AG09309 (cell line): Measurements from ENCODE around the gene ZFP57.

Experiments
- DNase-seq: peaks from one replicate; pipeline ENCODE4 v3.0.0-alpha.2; 2010; ENCODE audit warnings: low read depth
- H3K4me3 ChIP-seq: 2 replicates; pipeline ENCODE4 v1.5.1; 2011; ENCODE audit warnings: mild to moderate bottlenecking, low read depth, low read length, moderate library complexity; ENCODE audit not compliant: control insufficient read depth
- TF ChIP-seq, protein P1 (sequence below): IDR thresholded peaks from 2 replicates; pipeline ENCODE4 v1.5.1; 2011; ENCODE audit warnings: mild to moderate bottlenecking, low read depth, low read length, inconsistent platforms; ENCODE audit not compliant: insufficient read depth, control insufficient read depth; ENCODE audit errors: missing control alignments

ZFP57 gene

DNA sequence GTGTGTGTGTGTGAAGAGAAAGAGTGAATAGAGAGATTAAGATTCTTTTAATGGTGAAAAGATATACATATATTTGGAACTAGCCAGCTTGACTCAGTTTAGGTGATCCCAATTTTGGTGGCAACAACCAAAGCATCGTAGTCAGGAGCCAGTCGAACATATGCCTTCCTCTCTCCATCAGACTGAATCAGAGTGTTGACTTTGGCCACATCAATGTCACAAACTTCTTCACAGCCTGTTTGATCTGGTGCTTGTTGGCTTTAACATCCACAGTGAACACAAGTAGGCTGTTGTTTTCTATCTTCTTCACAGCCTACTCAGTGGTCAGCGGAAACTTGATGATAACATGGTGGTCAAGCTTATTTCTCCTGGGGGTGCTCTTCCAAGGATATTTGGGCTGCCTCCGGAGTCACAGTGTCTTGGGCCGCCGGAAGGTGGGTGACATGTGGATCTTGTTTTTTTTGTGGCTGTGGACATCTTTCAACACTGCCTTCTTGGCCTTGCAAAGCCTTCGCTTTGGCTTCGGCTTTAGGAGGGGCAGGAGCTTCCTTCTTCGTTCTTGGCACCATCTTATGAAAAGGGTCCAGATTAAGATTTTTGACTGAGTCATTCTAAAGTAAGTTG is 45.7 kb upstream of the ZFP57 start:
- DNase-seq = no peak
- TF ChIP-seq, protein P1, sequence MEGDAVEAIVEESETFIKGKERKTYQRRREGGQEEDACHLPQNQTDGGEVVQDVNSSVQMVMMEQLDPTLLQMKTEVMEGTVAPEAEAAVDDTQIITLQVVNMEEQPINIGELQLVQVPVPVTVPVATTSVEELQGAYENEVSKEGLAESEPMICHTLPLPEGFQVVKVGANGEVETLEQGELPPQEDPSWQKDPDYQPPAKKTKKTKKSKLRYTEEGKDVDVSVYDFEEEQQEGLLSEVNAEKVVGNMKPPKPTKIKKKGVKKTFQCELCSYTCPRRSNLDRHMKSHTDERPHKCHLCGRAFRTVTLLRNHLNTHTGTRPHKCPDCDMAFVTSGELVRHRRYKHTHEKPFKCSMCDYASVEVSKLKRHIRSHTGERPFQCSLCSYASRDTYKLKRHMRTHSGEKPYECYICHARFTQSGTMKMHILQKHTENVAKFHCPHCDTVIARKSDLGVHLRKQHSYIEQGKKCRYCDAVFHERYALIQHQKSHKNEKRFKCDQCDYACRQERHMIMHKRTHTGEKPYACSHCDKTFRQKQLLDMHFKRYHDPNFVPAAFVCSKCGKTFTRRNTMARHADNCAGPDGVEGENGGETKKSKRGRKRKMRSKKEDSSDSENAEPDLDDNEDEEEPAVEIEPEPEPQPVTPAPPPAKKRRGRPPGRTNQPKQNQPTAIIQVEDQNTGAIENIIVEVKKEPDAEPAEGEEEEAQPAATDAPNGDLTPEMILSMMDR = no peak

DNA sequence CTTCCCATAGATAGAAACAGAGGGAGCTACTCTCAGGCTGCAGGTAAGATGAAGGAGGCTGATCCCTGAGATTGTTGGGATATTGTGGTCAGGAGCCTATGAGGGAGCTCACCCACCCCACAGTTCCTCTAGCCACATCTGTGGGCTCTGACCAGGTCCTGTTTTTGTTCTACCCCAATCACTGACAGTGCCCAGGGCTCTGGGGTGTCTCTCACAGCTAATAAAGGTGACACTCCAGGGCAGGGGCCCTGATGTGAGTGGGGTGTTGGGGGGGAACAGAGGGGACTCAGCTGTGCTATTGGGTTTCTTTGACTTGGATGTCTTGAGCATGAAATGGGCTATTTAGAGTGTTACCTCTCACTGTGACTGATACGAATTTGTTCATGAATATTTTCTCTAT is 45.0 kb upstream of the ZFP57 start:
- no peak overlapping the region for H3K4me3 ChIP-seq
- no peak for DNase-seq
- TF ChIP-seq, protein P1 = no peak

More for the DNA sequence above, 45.7 kb upstream of the ZFP57 start:
- no peak overlapping the region for H3K4me3 ChIP-seq

DNA sequence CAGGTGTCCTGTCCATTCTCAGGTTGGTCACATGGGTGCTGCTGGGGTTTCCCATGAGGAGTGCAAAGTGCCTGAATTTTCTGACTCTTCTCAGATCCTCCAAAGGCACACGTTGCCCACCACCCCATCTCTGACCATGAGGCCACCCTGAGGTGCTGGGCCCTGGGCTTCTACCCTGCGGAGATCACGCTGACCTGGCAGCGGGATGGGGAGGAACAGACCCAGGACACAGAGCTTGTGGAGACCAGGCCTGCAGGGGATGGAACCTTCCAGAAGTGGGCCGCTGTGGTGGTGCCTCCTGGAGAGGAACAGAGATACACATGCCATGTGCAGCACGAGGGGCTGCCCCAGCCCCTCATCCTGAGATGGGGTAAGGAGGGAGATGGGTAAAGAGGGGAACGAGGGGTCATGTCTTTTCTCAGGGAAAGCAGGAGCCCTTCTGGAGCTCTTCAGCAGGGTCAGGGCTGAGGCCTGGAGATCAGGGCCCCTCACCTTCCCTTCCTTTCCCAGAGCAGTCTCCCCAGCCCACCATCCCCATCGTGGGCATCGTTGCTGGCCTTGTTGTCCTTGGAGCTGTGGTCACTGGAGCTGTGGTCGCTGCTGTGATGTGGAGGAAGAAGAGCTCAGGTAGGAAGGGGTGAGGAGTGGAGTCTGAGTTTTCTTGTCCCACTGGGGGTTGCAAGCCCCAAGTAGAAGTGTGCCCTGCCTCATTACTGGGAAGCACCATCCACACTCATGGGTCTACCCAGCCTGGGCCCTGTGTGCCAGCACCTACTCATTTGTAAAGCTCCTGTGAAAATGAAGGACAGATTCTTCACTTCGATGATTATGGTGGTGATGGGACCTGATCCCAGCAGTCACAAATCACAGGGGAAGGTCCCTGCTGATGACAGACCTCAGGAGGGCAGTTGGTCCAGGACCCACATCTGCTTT is 44.3 kb upstream of the ZFP57 start:
- no peak for DNase-seq
- TF ChIP-seq, protein P1 = no peak
- H3K4me3 ChIP-seq = no peak overlapping the region

GRCh38 chr6:29723666-29724588 is 43.0 kb upstream of the ZFP57 start:
- DNase-seq = no peak
- H3K4me3 ChIP-seq = peak overlapping the region; percentile 76
- TF ChIP-seq, protein P1 = no peak

DNA sequence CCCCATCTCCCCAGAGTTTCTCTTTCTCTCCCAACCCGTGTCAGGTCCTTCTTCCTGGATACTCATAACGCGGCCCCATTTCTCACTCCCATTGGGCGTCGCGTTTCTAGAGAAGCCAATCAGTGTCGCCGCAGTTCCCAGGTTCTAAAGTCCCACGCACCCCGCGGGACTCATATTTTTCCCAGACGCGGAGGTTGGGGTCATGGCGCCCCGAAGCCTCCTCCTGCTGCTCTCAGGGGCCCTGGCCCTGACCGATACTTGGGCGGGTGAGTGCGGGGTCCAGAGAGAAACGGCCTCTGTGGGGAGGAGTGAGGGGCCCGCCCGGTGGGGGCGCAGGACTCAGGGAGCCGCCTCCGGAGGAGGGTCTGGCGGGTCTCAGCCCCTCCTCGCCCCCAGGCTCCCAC is 42.3 kb upstream of the ZFP57 start, which contains the start of gene HLA-F:
TSS of gene HLA-F (plus strand) at position 173 of the 404 bp plus-strand sequence. CDS start at position 203, 30 bp downstream.
- TF ChIP-seq, protein P1 = peak; percentile 4
- DNase-seq = peak; percentile 46
- H3K4me3 ChIP-seq = peak within 1 kb of the TSS; percentile 76

GRCh38 chr6:29720863-29721262 is 39.9 kb upstream of the ZFP57 start:
- no peak overlapping the region for H3K4me3 ChIP-seq
- DNase-seq = no peak
- TF ChIP-seq, protein P1 = no peak
